ENCODE measurements around the gene GMDS.

Gene GMDS

GRCh38 chr6:2103765-2104523 is 141.5 kb downstream of the GMDS start:
- Histone ChIP-seq H3K27ac (ENCODE audit: low read length) (no peak overlapping the region), H3K9me3 (ENCODE audit: insufficient read depth, low read depth, low read length) (no peaks in the 10 kb centered on the region), H3K4me3 (ENCODE audit: low read length) (no peak overlapping the region), H3K36me3 (ENCODE audit: insufficient read depth, low read depth, low read length) (no peaks in the 10 kb centered on the region), H3K4me1 (ENCODE audit: insufficient read depth, low read length) (peaks cover 4% of the 10 kb centered on the region; the same call in 1 of the 2 replicates), H3K9ac (ENCODE audit: low read depth, low read length) (no peak overlapping the region), H3K27me3 (ENCODE audit: insufficient read depth, low read length) (no peaks in the 10 kb centered on the region)

- Histone ChIP-seq H3K4me1 (ENCODE audit: insufficient read depth, low read length) (peaks cover 4% of the 10 kb centered on the region; the same call in 1 of the 2 replicates), H3K9me3 (ENCODE audit: insufficient read depth, low read depth, low read length) (no peaks in the 10 kb centered on the region), H3K27ac (ENCODE audit: low read length) (no peak overlapping the region), H3K36me3 (ENCODE audit: insufficient read depth, low read depth, low read length) (no peaks in the 10 kb centered on the region), H3K27me3 (ENCODE audit: insufficient read depth, low read length) (no peaks in the 10 kb centered on the region), H3K9ac (ENCODE audit: low read depth, low read length) (no peak overlapping the region), H3K4me3 (ENCODE audit: low read length) (no peak overlapping the region)
Observed at GRCh38 chr6:2102966-2103365, 142.4 kb downstream of the GMDS start.

GRCh38 chr6:2102316-2102883 is 143.0 kb downstream of the GMDS start:
- H3K4me1 ChIP-seq (ENCODE audit: insufficient read depth, low read length) = peaks cover 4% of the 10 kb centered on the region; the same call in 1 of the 2 replicates
- no peaks in the 10 kb centered on the region for H3K36me3 ChIP-seq (ENCODE audit: insufficient read depth, low read depth, low read length)
- no peaks in the 10 kb centered on the region for H3K27me3 ChIP-seq (ENCODE audit: insufficient read depth, low read length)
- H3K4me3 ChIP-seq (ENCODE audit: low read length) = no peak overlapping the region
- H3K9ac ChIP-seq (ENCODE audit: low read depth, low read length) = no peak overlapping the region
- no peak overlapping the region for H3K27ac ChIP-seq (ENCODE audit: low read length)
- no peaks in the 10 kb centered on the region for H3K9me3 ChIP-seq (ENCODE audit: insufficient read depth, low read depth, low read length)

- H3K9ac ChIP-seq (ENCODE audit: low read depth, low read length) = no peak overlapping the region
- H3K4me1 ChIP-seq (ENCODE audit: insufficient read depth, low read length) = peaks cover 4% of the 10 kb centered on the region; the same call in 1 of the 2 replicates
- H3K4me3 ChIP-seq (ENCODE audit: low read length) = no peak overlapping the region
- H3K27ac ChIP-seq (ENCODE audit: low read length) = no peak overlapping the region
- no peaks in the 10 kb centered on the region for H3K27me3 ChIP-seq (ENCODE audit: insufficient read depth, low read length)
- H3K9me3 ChIP-seq (ENCODE audit: insufficient read depth, low read depth, low read length) = no peaks in the 10 kb centered on the region
- no peaks in the 10 kb centered on the region for H3K36me3 ChIP-seq (ENCODE audit: insufficient read depth, low read depth, low read length)
Observed at GRCh38 chr6:2101213-2101612, 144.2 kb downstream of the GMDS start.

- H3K9ac ChIP-seq (ENCODE audit: low read depth, low read length) = no peak overlapping the region
- H3K36me3 ChIP-seq (ENCODE audit: insufficient read depth, low read depth, low read length) = no peaks in the 10 kb centered on the region
- H3K4me1 ChIP-seq (ENCODE audit: insufficient read depth, low read length) = peaks cover 4% of the 10 kb centered on the region; the same call in 1 of the 2 replicates
- no peak overlapping the region for H3K27ac ChIP-seq (ENCODE audit: low read length)
- no peaks in the 10 kb centered on the region for H3K9me3 ChIP-seq (ENCODE audit: insufficient read depth, low read depth, low read length)
- H3K4me3 ChIP-seq (ENCODE audit: low read length) = no peak overlapping the region
- H3K27me3 ChIP-seq (ENCODE audit: insufficient read depth, low read length) = no peaks in the 10 kb centered on the region
Observed at GRCh38 chr6:2099870-2100269, 145.5 kb downstream of the GMDS start.

- Histone ChIP-seq H3K27ac (ENCODE audit: low read length) (no peak overlapping the region), H3K9me3 (ENCODE audit: insufficient read depth, low read depth, low read length) (no peaks in the 10 kb centered on the region), H3K9ac (ENCODE audit: low read depth, low read length) (no peak overlapping the region), H3K4me3 (ENCODE audit: low read length) (no peak overlapping the region), H3K27me3 (ENCODE audit: insufficient read depth, low read length) (no peaks in the 10 kb centered on the region), H3K36me3 (ENCODE audit: insufficient read depth, low read depth, low read length) (no peaks in the 10 kb centered on the region), H3K4me1 (ENCODE audit: insufficient read depth, low read length) (peaks cover 4% of the 10 kb centered on the region; the same call in 1 of the 2 replicates)
Observed at GRCh38 chr6:2097464-2097863, 147.9 kb downstream of the GMDS start.

- no peaks in the 10 kb centered on the region for H3K9me3 ChIP-seq (ENCODE audit: insufficient read depth, low read depth, low read length)
- H3K4me1 ChIP-seq (ENCODE audit: insufficient read depth, low read length) = peaks cover 4% of the 10 kb centered on the region; the same call in 1 of the 2 replicates
- no peak overlapping the region for H3K9ac ChIP-seq (ENCODE audit: low read depth, low read length)
- H3K27me3 ChIP-seq (ENCODE audit: insufficient read depth, low read length) = no peaks in the 10 kb centered on the region
- H3K36me3 ChIP-seq (ENCODE audit: insufficient read depth, low read depth, low read length) = no peaks in the 10 kb centered on the region
- no peak overlapping the region for H3K4me3 ChIP-seq (ENCODE audit: low read length)
- H3K27ac ChIP-seq (ENCODE audit: low read length) = no peak overlapping the region
Observed at GRCh38 chr6:2094642-2095041, 150.8 kb downstream of the GMDS start.

GRCh38 chr6:2086326-2086965 is 159.0 kb downstream of the GMDS start:
- H3K4me3 ChIP-seq (ENCODE audit: low read length) = no peak overlapping the region
- H3K9me3 ChIP-seq (ENCODE audit: insufficient read depth, low read depth, low read length) = no peaks in the 10 kb centered on the region
- no peaks in the 10 kb centered on the region for H3K27me3 ChIP-seq (ENCODE audit: insufficient read depth, low read length)

GRCh38 chr6:2085657-2086056 is 159.7 kb downstream of the GMDS start:
- Histone ChIP-seq H3K27me3 (ENCODE audit: insufficient read depth, low read length) (no peaks in the 10 kb centered on the region), H3K36me3 (ENCODE audit: insufficient read depth, low read depth, low read length) (no peaks in the 10 kb centered on the region), H3K9ac (ENCODE audit: low read depth, low read length) (no peak overlapping the region), H3K4me3 (ENCODE audit: low read length) (no peak overlapping the region), H3K4me1 (ENCODE audit: insufficient read depth, low read length) (no peaks in the 10 kb centered on the region), H3K9me3 (ENCODE audit: insufficient read depth, low read depth, low read length) (no peaks in the 10 kb centered on the region), H3K27ac (ENCODE audit: low read length) (no peak overlapping the region)

More at GRCh38 chr6:2086326-2086965, 159.0 kb downstream of the GMDS start:
- no peak overlapping the region for H3K27ac ChIP-seq (ENCODE audit: low read length)
- no peaks in the 10 kb centered on the region for H3K4me1 ChIP-seq (ENCODE audit: insufficient read depth, low read length)
- no peaks in the 10 kb centered on the region for H3K36me3 ChIP-seq (ENCODE audit: insufficient read depth, low read depth, low read length)
- no peak overlapping the region for H3K9ac ChIP-seq (ENCODE audit: low read depth, low read length)

- no peak overlapping the region for H3K4me3 ChIP-seq (ENCODE audit: low read length)
- H3K27ac ChIP-seq (ENCODE audit: low read length) = no peak overlapping the region
Observed at GRCh38 chr6:2081155-2082138, 164.0 kb downstream of the GMDS start.

GRCh38 chr6:2078888-2079287 is 166.5 kb downstream of the GMDS start:
- Histone ChIP-seq H3K4me3 (ENCODE audit: low read length) (no peak overlapping the region), H3K27me3 (ENCODE audit: insufficient read depth, low read length) (no peaks in the 10 kb centered on the region), H3K4me1 (ENCODE audit: insufficient read depth, low read length) (no peaks in the 10 kb centered on the region), H3K9ac (ENCODE audit: low read depth, low read length) (no peak overlapping the region), H3K36me3 (ENCODE audit: insufficient read depth, low read depth, low read length) (no peaks in the 10 kb centered on the region), H3K27ac (ENCODE audit: low read length) (no peak overlapping the region), H3K9me3 (ENCODE audit: insufficient read depth, low read depth, low read length) (no peaks in the 10 kb centered on the region)

More at GRCh38 chr6:2081155-2082138, 164.0 kb downstream of the GMDS start:
- Histone ChIP-seq H3K9me3 (ENCODE audit: insufficient read depth, low read depth, low read length) (no peaks in the 10 kb centered on the region), H3K4me1 (ENCODE audit: insufficient read depth, low read length) (no peaks in the 10 kb centered on the region), H3K27me3 (ENCODE audit: insufficient read depth, low read length) (no peaks in the 10 kb centered on the region), H3K36me3 (ENCODE audit: insufficient read depth, low read depth, low read length) (no peaks in the 10 kb centered on the region), H3K9ac (ENCODE audit: low read depth, low read length) (no peak overlapping the region)

All from iPS-20b (cell line).